Left lobe of liver (tissue), 2 donors: Measurements from ENCODE around the gene IGFL1. TPM values are rescaled to one million over a fixed set of nuclear protein-coding genes. Genes with fewer than 3 reads are reported as not detected.
"Not testable (repeated sequence)": the region's sequence is repeated elsewhere in the genome, so short reads cannot be mapped to it uniquely, and the experiment has no call there.

Experiments
- ATAC-seq: fragments of 200-7000 bp; cut with Tn5 transposase; one replicate; pipeline ENCODE4 v1.9.1; 2020; ENCODE audit warnings: mild to moderate bottlenecking, moderate library complexity
- DNase-seq: peaks from one replicate; pipeline ENCODE4 v3.0.0-alpha.2; 2020; ENCODE audit warnings: low spot score
- total RNA-seq: library from RNA; stranded (reverse); gene quantifications from one replicate; pipeline ENCODE4 v1.2.1, GENCODE V29; 2021
- donor health status: DM: no; HTN: no; CAD: no; lungs with moderate emphysema.
- donor health status: DM: no; HTN: yes; CAD: no.

The IGFL1 gene
- total RNA-seq, 1 donor from 2014 or later: not detected

GRCh38 chr19:46264801-46265200 lies 35.3 kb downstream of the IGFL1 start:
- DNase-seq, ATAC-seq: not testable (repeated sequence)

- DNase-seq: peak; percentile 70
- peak; percentile 99 for ATAC-seq
Measured at GRCh38 chr19:46265217-46265828, 35.8 kb downstream of the IGFL1 start.

- ATAC-seq (no peak), DNase-seq (no peak)
Measured at GRCh38 chr19:46269101-46269500, 39.6 kb downstream of the IGFL1 start.

GRCh38 chr19:46270521-46271256 lies 41.1 kb downstream of the IGFL1 start:
- ATAC-seq (no peak), DNase-seq (no peak)

- no peak for ATAC-seq
- DNase-seq: no peak
Measured at GRCh38 chr19:46271481-46272197, 42.1 kb downstream of the IGFL1 start.

- not testable (repeated sequence) for DNase-seq, ATAC-seq
Measured at GRCh38 chr19:46273931-46274330, 44.4 kb downstream of the IGFL1 start.

GRCh38 chr19:46279177-46279576 lies 49.6 kb downstream of the IGFL1 start:
- ATAC-seq (no peak), DNase-seq (no peak)

Other genes with a start within 250 kb of the IGFL1 start
- gene CCDC61, start 234.3 kb upstream of the IGFL1 start, total RNA-seq: 11.1 TPM
- gene PGLYRP1, start 206.7 kb upstream of the IGFL1 start, total RNA-seq: 0.43 TPM
- not detected for gene IGFL4, start 188.7 kb upstream of the IGFL1 start, total RNA-seq
- gene IGFL3, start 105.1 kb upstream of the IGFL1 start, total RNA-seq: not detected
- not detected for gene IGFL2, start 81.5 kb upstream of the IGFL1 start, total RNA-seq
- gene HIF3A, start 67.3 kb downstream of the IGFL1 start, total RNA-seq: 8.9 TPM
- 35.5 TPM for gene PPP5C, start 117.3 kb downstream of the IGFL1 start, total RNA-seq
- 0.55 TPM for gene CCDC8, start 183.8 kb downstream of the IGFL1 start, total RNA-seq
- gene PNMA8C, start 199.2 kb downstream of the IGFL1 start, total RNA-seq: not detected
- gene PNMA8A, start 241.8 kb downstream of the IGFL1 start, total RNA-seq: 0.48 TPM